HG03521 (cell line): ENCODE data around the gene MACROD2.
"Not testable (repeated sequence)": the region's sequence is repeated elsewhere in the genome, so short reads cannot be mapped to it uniquely, and the experiment has no call there.

ENCODE experiments used
- ATAC-seq: cut with Tn5 transposase; IDR thresholded peaks from one replicate; pipeline ENCODE4 v1.9.1; 2021; ENCODE audit warnings: mild to moderate bottlenecking, moderate library complexity; ENCODE audit not compliant: unreplicated experiment

The MACROD2 gene

GRCh38 chr20:15011631-15012030 is 1016.3 kb downstream of the MACROD2 start:
- no peak for ATAC-seq

DNA sequence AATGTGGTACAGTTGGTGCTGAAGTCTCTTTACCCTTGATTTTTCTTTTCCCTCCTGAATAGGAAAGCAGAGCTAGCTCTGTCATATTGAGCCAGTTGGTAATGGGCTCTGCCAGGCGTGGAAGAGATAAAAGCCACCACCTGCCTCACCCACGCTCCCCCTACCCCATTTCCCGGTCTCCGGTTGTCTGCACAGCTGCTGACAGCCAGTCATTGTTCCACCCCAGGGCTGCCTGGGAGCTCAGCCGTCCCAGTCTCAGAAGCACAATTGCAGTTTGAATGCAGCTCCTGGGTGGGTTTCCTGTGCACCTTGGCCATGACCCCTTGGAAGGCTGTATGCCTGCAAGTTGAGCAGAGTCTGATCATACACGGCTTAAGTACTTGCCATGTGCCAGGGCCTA is 1017.2 kb downstream of the MACROD2 start:
- no peak for ATAC-seq

GRCh38 chr20:15016875-15017274 is 1021.6 kb downstream of the MACROD2 start:
- ATAC-seq: not testable (repeated sequence)

GRCh38 chr20:15018966-15019365 is 1023.6 kb downstream of the MACROD2 start:
- no peak for ATAC-seq

DNA sequence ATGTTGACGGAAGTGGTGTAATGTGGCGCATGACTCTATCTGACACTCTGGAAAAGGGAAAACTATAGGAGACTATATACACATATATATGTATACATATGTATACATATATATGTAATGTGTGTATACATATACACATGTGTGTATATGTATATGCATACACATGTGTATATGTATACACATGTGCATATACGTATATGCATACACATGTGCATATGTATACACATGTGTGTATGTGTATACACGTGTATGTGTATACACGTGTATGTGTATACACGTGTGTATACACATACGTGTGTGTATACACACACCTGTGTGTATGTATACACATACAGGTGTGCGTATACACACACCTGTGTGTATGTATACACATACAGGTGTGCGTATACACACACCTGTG is 1025.5 kb downstream of the MACROD2 start:
- ATAC-seq: no peak

DNA sequence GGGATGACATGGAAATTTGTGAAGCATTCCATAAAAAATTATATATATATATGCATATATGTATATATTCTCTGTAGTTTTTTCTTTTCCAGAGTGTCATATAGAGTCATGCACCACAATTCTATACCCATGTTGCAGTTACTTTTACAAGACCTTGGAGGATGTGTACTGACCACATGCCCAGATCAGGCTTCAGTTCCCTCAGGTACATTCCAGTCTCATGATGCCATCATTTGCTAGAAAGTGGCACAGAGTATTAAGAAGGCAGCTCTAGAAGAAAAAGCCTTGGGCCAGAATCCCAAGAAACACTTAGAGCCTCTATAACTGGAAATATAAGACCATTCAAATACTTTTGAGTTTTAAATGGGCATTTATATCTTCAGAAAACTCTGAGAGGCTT is 1027.6 kb downstream of the MACROD2 start:
- ATAC-seq: no peak

- no peak for ATAC-seq
Measured at GRCh38 chr20:15026759-15027158, 1031.4 kb downstream of the MACROD2 start.

DNA sequence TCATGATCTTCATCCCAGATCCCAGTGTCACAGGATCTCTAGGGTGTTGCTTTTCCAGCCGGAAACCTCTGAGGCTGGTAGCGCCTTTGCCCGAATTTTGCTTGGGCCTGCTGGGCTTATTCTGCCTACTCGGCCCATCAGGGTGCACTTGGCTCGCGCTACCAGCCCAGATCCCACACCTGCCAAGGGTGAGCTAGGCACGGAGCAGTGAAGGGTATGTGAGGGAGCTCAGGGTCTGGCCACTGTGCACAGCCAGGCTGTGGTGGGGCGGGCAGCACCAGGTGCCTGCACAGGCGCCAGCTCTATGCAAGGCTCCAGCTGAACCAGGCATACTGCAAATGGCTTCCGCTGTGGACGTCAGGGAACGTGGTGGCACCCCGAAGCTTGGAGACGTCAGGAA is 1035.5 kb downstream of the MACROD2 start:
- no peak for ATAC-seq

DNA sequence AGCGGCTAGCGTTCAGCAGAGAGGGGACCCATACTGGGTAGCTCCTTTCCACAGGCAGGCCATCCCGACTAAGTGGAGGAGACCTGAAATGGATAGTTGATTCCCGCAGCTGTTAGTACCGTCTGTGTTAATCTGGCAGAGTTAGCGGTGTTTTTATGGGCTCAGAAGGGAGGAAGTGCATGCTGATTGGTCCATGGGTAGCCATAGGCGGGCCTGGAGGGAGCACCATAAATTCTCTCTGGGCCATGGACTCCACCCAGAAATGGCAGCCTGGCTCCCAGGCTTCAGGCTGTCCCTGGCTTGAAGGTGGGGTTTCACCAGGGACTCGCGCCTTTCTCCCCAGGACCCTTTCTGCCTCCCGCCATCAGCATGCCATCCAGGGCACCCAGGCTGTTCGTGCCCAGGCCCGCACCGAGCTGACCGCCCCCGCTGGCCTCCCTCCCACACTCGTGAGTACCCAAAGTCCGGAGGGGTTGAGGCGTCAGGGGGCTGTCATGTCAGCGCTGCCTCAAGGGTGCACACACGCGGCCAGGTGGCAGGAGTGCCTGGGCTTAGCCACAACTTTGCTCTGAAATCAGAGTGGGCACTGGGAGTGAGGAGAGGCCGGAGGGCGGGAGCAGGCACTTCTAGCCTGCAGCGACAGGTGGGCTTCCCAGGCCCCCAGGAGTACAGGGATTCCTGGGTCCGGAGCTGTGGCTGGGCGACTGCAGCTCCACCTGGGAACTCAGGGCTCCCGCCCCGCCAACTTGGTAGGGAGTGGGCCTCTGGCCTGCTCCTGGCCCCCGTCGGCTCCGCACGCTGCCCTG is 1036.4 kb downstream of the MACROD2 start:
- ATAC-seq: no peak

GRCh38 chr20:15032352-15032622 is 1037.0 kb downstream of the MACROD2 start:
- no peak for ATAC-seq

GRCh38 chr20:15033269-15033668 is 1038.0 kb downstream of the MACROD2 start:
- no peak for ATAC-seq

GRCh38 chr20:15033891-15034290 is 1038.6 kb downstream of the MACROD2 start:
- no peak for ATAC-seq

DNA sequence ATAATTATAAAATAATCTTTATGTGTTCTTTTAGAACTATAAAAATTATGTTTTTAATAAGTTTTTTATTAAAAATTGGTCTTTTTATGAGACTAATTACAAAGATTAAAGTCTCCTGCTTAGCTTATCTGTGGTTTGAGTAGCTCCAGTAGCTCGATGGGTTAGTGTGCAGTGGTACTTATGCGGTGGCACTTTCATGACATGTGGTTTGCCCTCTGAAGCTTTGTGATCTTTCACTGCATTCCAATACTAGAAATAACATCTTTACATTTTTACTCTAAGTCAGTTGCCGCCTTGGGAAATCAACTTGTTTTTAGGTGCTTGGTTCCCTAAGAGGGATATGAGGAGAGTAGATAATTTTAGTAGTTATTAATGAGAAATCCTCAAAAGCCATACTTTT is 1041.6 kb downstream of the MACROD2 start:
- ATAC-seq: no peak

DNA sequence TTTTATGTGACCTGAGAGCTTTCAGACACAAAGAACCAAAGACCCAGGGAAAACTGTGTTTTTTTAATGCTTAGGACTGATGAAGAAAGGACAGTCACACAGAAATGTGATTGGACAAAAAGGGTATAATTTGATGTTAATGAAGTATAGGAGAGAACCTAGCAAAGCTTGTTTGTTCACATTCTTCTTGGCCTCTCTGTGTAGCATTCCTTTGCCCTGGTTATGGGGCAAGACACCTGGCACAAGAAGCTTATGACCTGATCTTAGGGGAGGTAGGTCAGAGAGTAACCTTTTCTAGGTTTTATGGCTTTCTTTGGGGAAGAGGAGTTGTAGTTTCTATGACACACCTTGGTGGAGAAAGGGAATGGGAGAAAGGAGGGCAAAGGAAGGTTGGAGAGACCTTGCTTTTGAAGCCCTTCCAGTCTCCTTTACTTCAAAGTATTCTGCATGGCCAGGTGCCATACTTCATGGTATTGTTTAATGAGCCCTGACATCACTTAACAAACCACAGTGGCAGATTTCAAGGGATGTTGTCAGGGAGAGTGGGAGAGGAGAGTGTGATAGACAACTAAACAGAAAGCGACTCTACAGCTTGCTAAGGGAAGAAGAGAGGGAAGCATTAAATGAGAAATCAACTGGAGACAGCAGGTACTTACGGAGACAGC is 1043.9 kb downstream of the MACROD2 start:
- no peak for ATAC-seq

GRCh38 chr20:15042723-15043122 is 1047.4 kb downstream of the MACROD2 start:
- ATAC-seq: no peak

GRCh38 chr20:15045246-15045645 is 1049.9 kb downstream of the MACROD2 start:
- ATAC-seq: no peak

DNA sequence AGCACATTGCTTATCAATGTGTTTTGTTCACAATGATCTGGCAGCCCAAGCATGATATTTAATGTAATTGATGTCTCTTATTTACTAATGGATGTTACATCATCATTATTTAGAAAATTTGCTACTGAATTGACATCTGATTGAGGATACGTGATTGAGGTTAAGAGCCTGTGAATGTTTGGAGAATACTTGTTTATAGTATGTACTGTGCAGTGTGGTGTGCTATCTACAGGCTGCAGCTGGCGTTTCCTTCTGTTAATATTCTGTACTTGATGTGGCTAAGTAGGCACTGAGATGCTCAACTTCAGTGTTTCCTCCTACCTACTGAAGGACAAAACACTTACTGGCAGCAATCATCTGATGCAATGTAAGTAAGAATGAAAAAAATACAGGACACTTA is 1051.7 kb downstream of the MACROD2 start:
- ATAC-seq: no peak

- ATAC-seq: no peak
Measured at GRCh38 chr20:15047601-15048000, 1052.3 kb downstream of the MACROD2 start.

DNA sequence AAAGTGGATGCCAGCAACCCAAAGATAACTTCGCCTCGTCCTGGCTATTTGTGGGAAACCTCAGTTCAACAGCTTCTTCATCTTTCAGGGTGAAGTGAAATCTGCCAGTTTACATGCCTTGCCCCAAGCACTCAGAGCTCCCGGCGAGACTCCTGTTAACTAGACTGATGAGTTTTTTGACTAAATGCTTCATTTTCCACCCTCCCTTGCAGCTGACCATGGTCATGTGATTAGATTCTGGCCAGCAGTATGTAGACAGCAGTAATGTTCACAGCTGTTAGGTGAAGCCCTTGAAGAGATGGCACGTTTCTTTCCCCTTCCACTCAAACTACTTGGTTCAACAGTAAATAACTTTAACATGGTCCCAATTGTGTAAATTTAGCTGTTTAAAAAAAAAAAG is 1060.9 kb downstream of the MACROD2 start:
- no peak for ATAC-seq

DNA sequence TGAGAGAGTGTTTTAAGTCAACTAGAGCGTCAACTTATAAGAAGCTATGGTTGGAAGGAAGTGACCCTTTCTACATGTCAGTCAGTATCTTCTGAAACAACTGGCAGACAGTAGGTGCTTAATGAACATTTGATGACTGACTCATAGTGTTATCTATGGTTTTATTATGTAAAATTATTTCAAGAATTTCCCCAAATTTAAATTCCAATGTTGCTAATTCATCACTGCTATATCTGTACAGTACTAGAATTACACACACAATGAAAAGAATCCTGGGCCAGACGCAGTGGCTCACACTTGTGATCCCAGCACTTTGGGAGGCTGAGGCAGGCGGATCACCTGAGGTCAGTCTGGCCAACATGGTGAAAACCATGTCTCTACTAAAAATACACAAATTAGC is 1063.5 kb downstream of the MACROD2 start:
- ATAC-seq: no peak

GRCh38 chr20:15059438-15059837 is 1064.1 kb downstream of the MACROD2 start:
- ATAC-seq: no peak

- ATAC-seq: no peak
Measured at GRCh38 chr20:15060265-15061060, 1065.1 kb downstream of the MACROD2 start.
